DOHH2 (cell line): ENCODE measurements around the gene RPL10.

ENCODE experiments used
- EZH2phosphoT487 ChIP-seq: fragments of 200-600 bp; sonication (generic); IDR thresholded peaks from 2 replicates; pipeline ENCODE4 v1.6.1; 2017; ENCODE audit warnings: borderline replicate concordance, mild to moderate bottlenecking, antibody characterized with exemption, low read length, moderate library complexity, mixed read lengths
- TF ChIP-seq, protein P1 (sequence below): fragments of 200-600 bp; sonication (generic); IDR thresholded peaks from one replicate; pipeline ENCODE4 v1.5.1; 2014; ENCODE audit warnings: antibody characterized with exemption, mild to moderate bottlenecking, low read depth, low read length; ENCODE audit not compliant: poor library complexity, severe bottlenecking

DNA sequence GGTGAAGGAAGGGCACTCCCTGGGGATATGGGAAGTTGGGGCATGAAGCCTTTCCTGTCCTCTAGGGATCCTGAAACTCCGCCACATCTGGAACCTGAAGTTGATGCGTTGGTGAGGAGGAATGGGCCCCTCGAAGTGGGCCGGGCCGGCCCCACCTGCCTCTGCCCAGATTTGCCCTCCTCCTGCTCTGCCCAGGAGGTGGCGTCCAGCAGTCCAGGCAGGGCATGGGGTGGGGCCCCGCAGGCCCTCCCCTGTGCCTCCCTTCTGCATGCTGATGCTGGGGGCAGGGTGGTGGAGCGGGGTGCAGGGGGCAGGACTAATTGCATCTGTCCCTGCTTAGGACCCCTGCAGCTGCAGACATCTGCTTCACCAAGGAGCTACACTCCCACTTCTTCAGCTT lies 15.0 kb downstream of the RPL10 start:
- TF ChIP-seq, protein P1, sequence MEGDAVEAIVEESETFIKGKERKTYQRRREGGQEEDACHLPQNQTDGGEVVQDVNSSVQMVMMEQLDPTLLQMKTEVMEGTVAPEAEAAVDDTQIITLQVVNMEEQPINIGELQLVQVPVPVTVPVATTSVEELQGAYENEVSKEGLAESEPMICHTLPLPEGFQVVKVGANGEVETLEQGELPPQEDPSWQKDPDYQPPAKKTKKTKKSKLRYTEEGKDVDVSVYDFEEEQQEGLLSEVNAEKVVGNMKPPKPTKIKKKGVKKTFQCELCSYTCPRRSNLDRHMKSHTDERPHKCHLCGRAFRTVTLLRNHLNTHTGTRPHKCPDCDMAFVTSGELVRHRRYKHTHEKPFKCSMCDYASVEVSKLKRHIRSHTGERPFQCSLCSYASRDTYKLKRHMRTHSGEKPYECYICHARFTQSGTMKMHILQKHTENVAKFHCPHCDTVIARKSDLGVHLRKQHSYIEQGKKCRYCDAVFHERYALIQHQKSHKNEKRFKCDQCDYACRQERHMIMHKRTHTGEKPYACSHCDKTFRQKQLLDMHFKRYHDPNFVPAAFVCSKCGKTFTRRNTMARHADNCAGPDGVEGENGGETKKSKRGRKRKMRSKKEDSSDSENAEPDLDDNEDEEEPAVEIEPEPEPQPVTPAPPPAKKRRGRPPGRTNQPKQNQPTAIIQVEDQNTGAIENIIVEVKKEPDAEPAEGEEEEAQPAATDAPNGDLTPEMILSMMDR, result no peak
- no peak for TF ChIP-seq EZH2phosphoT487
